NOMO-1 treated with DMSO at 0.1 percent for 48 hours (cell line): ENCODE results near the gene ALOX5.

Source experiments
- DNase-seq: peaks from one replicate; lab custom pipeline; 2025; ENCODE audit not compliant: unreplicated experiment; lab: John Stamatoyannopoulos, UW

Gene ALOX5

DNA sequence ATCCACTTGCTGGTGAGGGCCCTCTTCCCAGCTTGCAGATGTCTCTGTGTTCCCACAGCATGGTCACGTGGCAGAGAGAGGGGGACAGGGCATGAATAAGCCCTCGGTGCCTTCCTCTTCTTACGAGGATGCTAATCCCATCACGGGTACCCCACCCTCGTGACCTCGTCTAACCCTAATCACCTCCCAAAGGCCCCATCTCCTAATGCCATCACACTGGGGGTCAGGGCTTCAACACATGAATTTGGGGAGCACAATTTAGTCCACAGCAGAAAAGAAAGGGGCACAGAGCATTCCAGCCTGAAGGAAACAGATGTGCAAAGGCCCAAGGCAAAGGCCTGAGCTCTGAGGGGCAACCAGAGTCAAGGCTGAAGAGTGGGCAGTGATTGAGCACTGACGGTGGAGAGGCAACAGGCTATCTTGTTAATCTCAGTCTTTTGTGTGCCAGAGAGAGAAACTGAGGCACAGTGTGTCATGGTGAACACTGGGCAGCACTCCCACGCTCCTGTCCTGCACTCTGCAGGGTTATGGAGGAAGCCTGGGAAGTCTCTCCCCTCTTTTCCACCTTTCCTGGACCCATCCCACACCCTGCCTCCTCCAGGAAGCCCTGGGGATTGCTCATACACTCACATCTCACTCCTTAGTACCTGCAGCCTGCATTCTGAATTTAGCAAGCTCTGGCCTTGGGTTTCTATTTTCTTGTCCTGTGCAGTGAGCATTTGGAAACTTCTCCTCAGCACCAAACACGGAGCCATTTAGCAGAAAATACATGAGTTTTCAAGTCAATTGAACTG lies 49.0 kb downstream of the ALOX5 start:
- DNase-seq, result no peak

DNA sequence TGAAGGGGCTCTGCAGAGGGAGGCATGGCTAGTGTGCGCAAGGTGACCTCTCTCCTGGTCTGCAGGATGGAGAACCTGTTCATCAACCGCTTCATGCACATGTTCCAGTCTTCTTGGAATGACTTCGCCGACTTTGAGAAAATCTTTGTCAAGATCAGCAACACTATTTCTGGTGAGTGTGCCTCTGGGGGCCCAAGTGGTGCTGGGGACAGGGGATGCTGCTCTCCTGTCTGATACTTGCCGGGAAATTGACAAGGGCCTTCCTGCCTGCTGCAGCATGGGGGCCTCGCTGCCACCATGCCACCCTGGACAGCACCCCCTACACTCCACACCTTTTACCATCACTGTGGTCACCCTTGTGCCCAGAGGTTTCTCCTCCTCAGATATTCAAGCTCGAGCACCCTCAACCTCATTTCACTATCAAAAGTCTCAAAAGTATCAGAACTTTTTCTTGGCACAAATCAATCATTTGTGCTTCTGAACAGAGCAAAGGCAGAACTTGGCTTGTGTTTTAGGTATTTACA lies 50.0 kb downstream of the ALOX5 start:
- no peak for DNase-seq

GRCh38 chr10:45424668-45425404 lies 50.8 kb downstream of the ALOX5 start:
- no peak for DNase-seq

- DNase-seq, result no peak
These were observed 51.9 kb downstream of the ALOX5 start for GRCh38 chr10:45425621-45426563.

- no peak for DNase-seq
These were observed 53.4 kb downstream of the ALOX5 start for GRCh38 chr10:45427262-45427969.

DNA sequence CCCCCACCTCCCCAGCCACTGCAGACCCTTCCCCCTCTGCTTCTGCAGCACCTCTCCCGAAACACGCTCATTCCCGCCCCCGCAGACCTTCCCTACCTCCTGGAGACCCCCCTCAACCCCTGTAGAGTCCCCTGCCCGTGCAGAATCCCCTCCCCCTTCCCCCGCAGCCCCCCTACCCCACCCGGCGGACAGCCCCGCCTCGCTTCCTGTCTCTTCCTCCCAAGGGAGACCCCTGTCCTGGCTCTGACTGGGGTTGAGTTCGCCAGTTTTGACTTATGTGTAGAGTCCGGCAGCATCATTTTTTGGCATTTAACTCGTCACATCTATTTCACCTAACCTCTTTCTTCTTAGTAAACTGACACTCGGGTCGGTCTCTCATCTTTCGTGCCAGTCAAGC lies 54.0 kb downstream of the ALOX5 start:
- DNase-seq, result no peak

- DNase-seq, result no peak
These were observed 54.8 kb downstream of the ALOX5 start for GRCh38 chr10:45428611-45429510.

DNA sequence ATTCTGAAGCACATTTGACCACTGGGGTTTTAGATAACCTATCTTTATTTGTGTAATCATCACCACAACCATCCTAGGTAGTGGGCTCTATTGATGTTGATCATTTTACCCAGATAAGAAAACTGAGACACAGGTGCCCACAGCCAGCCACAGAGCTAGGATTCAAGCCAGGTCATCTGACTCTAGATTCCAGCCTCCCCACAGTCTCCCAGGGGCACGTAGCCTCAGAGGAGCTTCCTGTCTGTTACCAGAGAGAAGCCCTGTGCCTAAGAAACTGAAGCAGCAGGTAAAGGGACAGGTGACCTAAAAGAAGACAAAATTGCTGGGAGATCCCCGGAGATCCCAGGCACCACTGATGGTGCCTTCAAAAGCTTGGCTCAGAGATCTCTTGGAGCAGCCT lies 55.8 kb downstream of the ALOX5 start:
- no peak for DNase-seq

- DNase-seq, result no peak
These were observed 58.1 kb downstream of the ALOX5 start for GRCh38 chr10:45432113-45432512.

DNA sequence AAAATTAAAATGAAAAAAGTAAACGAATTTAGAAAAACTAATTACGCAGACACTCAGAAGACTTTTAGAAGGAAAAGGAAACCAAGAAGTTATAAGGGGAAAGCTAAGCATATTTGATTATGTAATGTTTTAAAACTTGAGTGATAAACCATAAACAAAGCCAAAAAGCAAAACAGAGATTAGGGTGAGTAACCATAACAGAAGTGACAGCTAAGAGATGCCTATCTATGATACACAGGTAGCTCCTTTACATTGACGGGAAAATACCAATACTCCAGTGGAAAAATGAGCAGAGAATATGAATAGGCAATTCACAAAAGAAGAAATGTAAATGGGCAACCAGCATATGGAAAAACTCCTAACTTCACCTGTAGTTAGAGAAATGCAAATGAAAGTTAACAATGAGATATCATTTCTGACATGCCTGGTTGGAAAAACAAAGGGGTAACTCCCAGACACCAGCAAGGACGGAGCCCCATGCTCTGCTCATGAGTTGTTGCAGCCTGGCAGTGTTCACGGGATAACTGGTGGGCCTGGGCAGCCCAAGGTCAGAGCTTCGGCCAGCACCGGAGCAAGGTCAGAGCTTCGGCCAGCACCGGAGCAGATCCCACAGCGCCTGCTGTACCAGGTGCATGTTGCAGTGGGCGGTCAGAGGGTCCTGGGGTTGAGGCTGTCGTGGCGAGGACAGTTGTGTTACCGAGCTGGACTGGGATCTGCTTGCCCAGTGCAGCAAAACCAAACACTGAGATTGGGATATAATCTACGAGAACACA lies 58.9 kb downstream of the ALOX5 start:
- no peak for DNase-seq

DNA sequence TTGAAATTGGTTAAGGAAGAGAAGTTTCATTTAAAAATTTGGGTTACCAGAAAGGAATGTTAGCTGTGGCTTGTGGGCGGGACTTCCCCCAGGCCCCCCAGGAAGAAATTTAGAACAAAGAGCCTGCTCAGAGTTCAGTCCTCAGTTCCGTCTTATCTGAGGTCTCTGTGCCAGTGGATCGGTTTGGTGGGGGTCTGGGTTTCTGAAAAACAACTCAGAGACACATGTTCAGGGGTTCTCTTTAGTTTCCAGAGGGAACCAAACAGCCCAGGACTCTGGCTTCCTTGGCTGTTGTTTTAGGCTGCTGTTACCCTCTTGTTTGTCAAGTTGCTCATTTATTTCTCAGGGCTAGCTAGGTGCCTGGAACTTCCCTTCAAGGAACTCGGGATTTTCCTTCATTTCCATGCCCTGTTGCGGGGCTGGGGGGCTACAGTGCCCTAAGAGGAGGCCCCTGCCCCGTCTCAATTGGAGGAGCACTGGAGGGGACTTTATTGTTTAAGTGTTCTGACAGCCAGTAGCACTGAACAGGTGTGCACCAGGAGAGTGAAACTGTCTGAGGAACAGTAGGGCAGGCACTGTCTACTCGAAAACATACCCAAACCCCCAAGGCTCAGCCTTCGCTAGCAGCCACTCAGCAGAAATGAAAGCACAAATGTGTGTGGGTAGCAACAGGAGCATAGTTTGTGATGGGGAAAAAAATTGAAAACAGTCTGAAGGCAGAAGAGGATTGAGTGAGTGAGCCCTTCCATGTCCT lies 59.9 kb downstream of the ALOX5 start:
- DNase-seq, result no peak

- DNase-seq, result peak; percentile 46
These were observed 63.8 kb downstream of the ALOX5 start for GRCh38 chr10:45437587-45438465.

DNA sequence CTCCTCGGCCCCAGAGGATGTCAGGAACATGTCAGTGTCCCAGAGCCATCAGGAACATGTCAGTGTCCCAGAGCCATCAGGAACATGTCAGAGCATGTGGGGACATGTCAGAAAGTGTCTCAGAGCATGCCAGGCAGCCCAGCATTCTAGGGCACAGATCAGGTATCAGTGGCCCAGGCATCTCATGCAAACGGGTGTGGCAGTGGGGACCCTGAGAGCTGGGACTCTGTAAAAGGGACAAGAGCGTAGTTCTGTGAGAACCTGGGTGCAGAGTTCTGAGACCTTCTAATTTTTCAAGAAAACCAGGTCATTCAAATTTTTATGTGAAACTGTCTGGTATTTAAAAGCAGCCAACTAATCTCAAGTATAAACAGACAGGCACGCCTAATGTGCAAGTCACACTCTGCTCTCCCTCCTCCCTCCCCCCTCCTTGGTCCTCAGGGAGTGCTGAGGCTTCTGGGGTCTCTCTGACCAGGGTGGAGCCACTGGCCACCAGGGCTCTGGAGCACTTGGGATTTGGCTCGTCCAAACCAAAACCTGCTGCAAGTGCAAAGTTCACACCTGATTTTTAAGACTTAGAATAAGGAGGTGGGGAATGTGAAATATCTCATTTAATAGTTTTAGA lies 64.6 kb downstream of the ALOX5 start:
- no peak for DNase-seq

DNA sequence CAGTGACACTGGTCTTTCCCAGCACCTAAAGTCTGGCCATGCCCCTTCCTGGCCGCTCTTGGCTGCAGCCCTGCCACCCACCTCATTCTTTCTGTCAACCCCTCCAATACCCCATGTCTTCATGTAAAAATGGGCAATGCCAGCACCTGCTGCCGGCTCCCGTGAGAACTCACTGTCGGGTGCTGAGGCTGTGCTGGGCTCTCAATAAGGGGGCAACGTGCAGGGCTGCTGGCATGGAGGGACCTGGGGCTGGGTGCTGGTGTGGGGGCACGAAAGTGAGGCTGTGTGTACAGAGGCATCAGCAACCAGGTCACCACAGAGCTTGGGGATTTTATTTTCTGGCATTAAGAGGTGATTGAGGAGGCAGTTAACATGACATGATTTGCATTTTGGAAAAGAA lies 65.3 kb downstream of the ALOX5 start:
- DNase-seq, result no peak

DNA sequence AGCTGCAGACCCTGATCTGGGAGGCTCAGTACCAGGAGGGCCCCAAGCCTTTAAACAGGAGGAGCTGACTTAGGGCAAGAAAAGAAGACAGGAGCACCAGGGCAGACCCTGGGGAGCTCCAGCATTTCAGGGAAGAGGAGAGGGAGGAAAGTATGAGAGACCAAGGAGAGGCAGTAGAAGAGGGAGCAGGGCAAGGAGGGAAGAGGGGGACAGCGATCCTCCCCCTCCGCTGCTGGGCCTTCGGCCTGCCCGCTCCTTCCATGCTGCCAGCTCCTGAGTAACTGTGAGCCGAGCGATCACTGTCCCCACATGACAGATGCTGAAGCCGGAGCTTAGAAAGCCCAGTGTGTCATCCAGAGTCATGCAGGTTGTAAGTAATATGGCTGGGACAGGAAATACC lies 65.9 kb downstream of the ALOX5 start:
- DNase-seq, result no peak

- DNase-seq, result no peak
These were observed 66.6 kb downstream of the ALOX5 start for GRCh38 chr10:45440511-45441062.
